ENCODE measurements around the gene GLS.

DNA sequence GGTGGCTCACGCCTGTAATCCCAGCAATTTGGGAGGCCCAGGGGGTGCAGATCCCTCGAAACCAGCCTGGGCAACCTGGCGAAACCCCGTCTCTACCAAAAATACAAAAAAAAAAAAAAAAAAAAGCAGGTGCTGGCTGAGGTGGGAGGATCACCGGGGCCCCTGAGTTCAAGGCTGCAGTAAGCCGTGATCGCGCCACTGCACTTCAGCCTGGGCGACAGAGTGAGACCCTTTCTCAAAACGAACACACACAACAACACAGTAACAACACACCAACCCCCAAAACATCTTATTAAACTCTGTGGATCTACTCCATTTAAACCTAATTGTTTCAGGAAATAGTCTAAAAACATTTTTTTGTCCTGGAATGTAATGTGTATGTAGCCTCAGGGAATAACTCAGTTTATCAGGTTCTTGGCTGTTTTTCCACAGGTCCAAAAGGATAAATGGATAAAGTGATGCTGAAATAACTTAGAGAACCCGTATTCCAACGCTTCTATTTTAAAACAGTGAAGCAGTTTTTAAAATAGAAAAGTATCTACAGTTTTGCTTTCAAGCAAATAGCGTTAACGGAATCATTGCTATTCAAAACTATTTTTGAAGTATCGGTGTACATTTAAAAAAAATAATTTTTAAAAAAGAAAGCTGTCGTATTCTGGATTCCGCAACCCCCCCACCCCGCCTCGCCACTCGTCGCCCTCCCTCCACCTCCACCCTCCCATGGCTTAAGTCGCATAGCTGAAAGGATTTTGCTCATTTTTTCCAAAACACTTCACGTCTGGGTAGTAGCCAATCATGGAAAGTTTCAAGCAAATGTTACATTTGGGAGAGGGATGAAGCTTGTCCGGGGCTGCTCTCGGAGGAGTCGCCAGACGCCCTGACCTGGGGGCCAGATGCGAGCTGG lies 895 bp upstream of the GLS start:
- TF ChIP-seq, protein P1, sequence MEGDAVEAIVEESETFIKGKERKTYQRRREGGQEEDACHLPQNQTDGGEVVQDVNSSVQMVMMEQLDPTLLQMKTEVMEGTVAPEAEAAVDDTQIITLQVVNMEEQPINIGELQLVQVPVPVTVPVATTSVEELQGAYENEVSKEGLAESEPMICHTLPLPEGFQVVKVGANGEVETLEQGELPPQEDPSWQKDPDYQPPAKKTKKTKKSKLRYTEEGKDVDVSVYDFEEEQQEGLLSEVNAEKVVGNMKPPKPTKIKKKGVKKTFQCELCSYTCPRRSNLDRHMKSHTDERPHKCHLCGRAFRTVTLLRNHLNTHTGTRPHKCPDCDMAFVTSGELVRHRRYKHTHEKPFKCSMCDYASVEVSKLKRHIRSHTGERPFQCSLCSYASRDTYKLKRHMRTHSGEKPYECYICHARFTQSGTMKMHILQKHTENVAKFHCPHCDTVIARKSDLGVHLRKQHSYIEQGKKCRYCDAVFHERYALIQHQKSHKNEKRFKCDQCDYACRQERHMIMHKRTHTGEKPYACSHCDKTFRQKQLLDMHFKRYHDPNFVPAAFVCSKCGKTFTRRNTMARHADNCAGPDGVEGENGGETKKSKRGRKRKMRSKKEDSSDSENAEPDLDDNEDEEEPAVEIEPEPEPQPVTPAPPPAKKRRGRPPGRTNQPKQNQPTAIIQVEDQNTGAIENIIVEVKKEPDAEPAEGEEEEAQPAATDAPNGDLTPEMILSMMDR (IDR thresholded peaks at IDR 0.05): no peak
- TF ChIP-seq POLR2A (IDR thresholded peaks at IDR 0.05): no peak

Data from thyroid gland (tissue), 4 donors.